GM19328 (cell line): ENCODE data around the gene DPYSL5.

Experiments used
- ATAC-seq: cut with Tn5 transposase; IDR thresholded peaks from one replicate; pipeline ENCODE4 v1.9.1; 2021; ENCODE audit warnings: mild to moderate bottlenecking, moderate library complexity; ENCODE audit not compliant: unreplicated experiment

Gene DPYSL5

GRCh38 chr2:26845021-26845420 lies 2.9 kb upstream of the DPYSL5 start:
- no peak for ATAC-seq

- ATAC-seq = no peak
Measured at GRCh38 chr2:26846334-26847306, 1.3 kb upstream of the DPYSL5 start.

GRCh38 chr2:26847307-26847654 lies 651 bp upstream of the DPYSL5 start:
- no peak for ATAC-seq

GRCh38 chr2:26848336-26849055 lies 564 bp downstream of the DPYSL5 start:
- no peak for ATAC-seq

GRCh38 chr2:26849056-26849999 lies 1.4 kb downstream of the DPYSL5 start:
- no peak for ATAC-seq

- no peak for ATAC-seq
Measured at GRCh38 chr2:26850000-26850431, 2.1 kb downstream of the DPYSL5 start.

GRCh38 chr2:26850505-26850904 lies 2.6 kb downstream of the DPYSL5 start:
- no peak for ATAC-seq

- no peak for ATAC-seq
Measured at GRCh38 chr2:26852405-26853306, 4.7 kb downstream of the DPYSL5 start.

- ATAC-seq = no peak
Measured at GRCh38 chr2:26853751-26854150, 5.8 kb downstream of the DPYSL5 start.

- no peak for ATAC-seq
Measured at GRCh38 chr2:26854283-26854827, 6.4 kb downstream of the DPYSL5 start.

GRCh38 chr2:26855466-26855865 lies 7.5 kb downstream of the DPYSL5 start:
- no peak for ATAC-seq

- ATAC-seq = no peak
Measured at GRCh38 chr2:26859622-26860021, 11.7 kb downstream of the DPYSL5 start.

- ATAC-seq = no peak
Measured at GRCh38 chr2:26860211-26860850, 12.4 kb downstream of the DPYSL5 start.

GRCh38 chr2:26861610-26862224 lies 13.8 kb downstream of the DPYSL5 start:
- ATAC-seq = no peak

GRCh38 chr2:26864226-26864625 lies 16.3 kb downstream of the DPYSL5 start:
- ATAC-seq = no peak

- no peak for ATAC-seq
Measured at GRCh38 chr2:26864646-26865045, 16.7 kb downstream of the DPYSL5 start.

- no peak for ATAC-seq
Measured at GRCh38 chr2:26870585-26871095, 22.7 kb downstream of the DPYSL5 start.

GRCh38 chr2:26873286-26873983 lies 25.5 kb downstream of the DPYSL5 start:
- ATAC-seq = no peak
